Measurements from ENCODE around the gene SRRM2. TPM values are rescaled to one million over a fixed set of nuclear protein-coding genes. Genes with fewer than 3 reads are reported as not detected.

Gene SRRM2
- total RNA-seq, 1 donor from 2014 or later: 409 TPM

DNA sequence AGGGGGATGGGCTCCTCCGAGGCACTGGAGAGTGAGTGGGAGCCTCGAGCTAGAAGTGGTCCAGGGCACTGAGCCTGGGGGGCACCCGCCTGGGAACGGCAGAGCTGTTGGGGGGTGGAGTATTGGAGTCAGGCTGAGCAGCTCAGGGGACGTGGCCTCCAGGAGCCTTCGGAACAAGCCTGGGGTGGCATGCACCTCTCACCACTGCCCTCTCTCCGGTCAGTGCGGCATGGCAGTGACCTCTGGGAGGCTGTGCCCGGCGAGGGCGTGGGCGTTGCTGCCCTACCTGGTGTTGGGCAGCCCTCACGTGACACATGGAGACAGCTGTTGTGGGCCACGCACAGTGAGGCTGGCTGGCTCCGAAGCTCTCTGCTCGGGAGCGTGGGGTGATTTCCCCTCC, 46.4 kb upstream of the SRRM2 start:
- H3K4me1 Mint-ChIP-seq (ENCODE audit: low read depth, unreplicated experiment): no peaks in the 10 kb centered on the region
- Histone ChIP-seq H4K20me1 (ENCODE audit: insufficient read depth, low read length) (peaks cover 73% of the 10 kb centered on the region), H3K36me3 (ENCODE audit: insufficient read depth, low read length) (peaks cover 7% of the 10 kb centered on the region), H3K4me2 (ENCODE audit: low read length) (no peak overlapping the region), H3K9me3 (ENCODE audit: insufficient read depth, low read depth, low read length) (no peaks in the 10 kb centered on the region), H2AFZ (ENCODE audit: low read depth, low read length) (no peak overlapping the region), H3K27ac (ENCODE audit: low read depth, low read length) (no peak overlapping the region), H3K27me3 (ENCODE audit: insufficient read depth, low read length) (no peaks in the 10 kb centered on the region), H3K9ac (ENCODE audit: low read length) (no peak overlapping the region), H3K4me3 (ENCODE audit: insufficient read depth, low read depth, low read length) (no peak overlapping the region), H3K79me2 (ENCODE audit: insufficient read depth, low read length) (peaks cover 5% of the 10 kb centered on the region), H3K4me1 (ENCODE audit: insufficient read depth, low read length) (no peaks in the 10 kb centered on the region)
- no peaks in the 10 kb centered on the region for H3K27me3 Mint-ChIP-seq (ENCODE audit: low read depth, unreplicated experiment)
- H3K4me3 Mint-ChIP-seq (ENCODE audit: unreplicated experiment): no peak overlapping the region
- DNase-seq (ENCODE audit: low read depth) (no peak), FAIRE-seq (no peak)
- TF ChIP-seq EZH2 (IDR thresholded peaks at IDR 0.05; ENCODE audit: insufficient read depth, low read length): no peak
- TF ChIP-seq, protein P1, sequence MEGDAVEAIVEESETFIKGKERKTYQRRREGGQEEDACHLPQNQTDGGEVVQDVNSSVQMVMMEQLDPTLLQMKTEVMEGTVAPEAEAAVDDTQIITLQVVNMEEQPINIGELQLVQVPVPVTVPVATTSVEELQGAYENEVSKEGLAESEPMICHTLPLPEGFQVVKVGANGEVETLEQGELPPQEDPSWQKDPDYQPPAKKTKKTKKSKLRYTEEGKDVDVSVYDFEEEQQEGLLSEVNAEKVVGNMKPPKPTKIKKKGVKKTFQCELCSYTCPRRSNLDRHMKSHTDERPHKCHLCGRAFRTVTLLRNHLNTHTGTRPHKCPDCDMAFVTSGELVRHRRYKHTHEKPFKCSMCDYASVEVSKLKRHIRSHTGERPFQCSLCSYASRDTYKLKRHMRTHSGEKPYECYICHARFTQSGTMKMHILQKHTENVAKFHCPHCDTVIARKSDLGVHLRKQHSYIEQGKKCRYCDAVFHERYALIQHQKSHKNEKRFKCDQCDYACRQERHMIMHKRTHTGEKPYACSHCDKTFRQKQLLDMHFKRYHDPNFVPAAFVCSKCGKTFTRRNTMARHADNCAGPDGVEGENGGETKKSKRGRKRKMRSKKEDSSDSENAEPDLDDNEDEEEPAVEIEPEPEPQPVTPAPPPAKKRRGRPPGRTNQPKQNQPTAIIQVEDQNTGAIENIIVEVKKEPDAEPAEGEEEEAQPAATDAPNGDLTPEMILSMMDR (IDR thresholded peaks at IDR 0.05; ENCODE audit: insufficient read depth, low read depth, low read length): no peak
- H3K36me3 Mint-ChIP-seq (ENCODE audit: low read depth, unreplicated experiment): peaks cover 1% of the 10 kb centered on the region
- H3K27ac Mint-ChIP-seq (ENCODE audit: unreplicated experiment): no peak overlapping the region
- H3K9me3 Mint-ChIP-seq (ENCODE audit: unreplicated experiment): no peaks in the 10 kb centered on the region

DNA sequence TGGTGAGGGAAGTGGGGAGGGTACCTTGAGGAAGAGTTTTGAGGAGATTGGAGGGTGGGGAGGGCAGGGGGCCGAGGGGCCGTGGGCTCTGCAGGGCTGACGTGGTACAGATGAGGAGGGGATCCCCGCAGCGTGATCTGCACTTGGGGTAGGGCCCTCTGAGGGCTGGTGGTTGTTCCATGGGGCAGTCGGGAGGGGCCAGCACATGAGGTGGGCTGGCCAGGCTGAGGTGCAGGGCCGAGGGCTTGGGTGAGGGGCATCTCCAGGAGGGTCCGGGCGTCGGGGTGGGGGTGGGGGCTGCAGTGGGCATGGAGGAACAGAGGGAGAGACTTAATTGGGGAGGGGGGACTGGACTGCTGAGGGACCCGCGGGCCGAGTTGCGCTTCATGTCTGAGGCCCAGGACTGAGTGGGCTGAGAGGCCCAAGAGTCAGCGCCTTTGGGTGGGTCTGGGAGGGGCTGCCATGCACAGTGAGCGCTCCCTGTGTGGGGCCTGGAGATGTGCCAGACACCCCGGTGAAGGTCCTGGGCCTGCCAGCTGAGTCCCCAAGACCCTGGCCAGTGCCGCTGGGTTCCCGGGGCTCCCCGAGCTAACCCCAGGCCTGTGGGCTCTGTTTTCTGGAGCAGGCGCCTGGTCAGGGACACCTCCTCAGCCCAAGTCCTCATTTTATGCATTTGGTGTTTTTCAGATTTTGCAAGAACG, 45.7 kb upstream of the SRRM2 start:
- H3K9me3 ChIP-seq (ENCODE audit: insufficient read depth, low read depth, low read length): no peaks in the 10 kb centered on the region
- Mint-ChIP-seq H3K4me1 (ENCODE audit: low read depth, unreplicated experiment) (no peaks in the 10 kb centered on the region), H3K4me3 (ENCODE audit: unreplicated experiment) (no peak overlapping the region), H3K9me3 (ENCODE audit: unreplicated experiment) (no peaks in the 10 kb centered on the region), H3K27me3 (ENCODE audit: low read depth, unreplicated experiment) (no peaks in the 10 kb centered on the region), H3K36me3 (ENCODE audit: low read depth, unreplicated experiment) (peaks cover 1% of the 10 kb centered on the region), H3K27ac (ENCODE audit: unreplicated experiment) (no peak overlapping the region)
- H3K36me3 ChIP-seq (ENCODE audit: insufficient read depth, low read length): peaks cover 7% of the 10 kb centered on the region
- H3K79me2 ChIP-seq (ENCODE audit: insufficient read depth, low read length): peaks cover 5% of the 10 kb centered on the region
- FAIRE-seq (no peak), DNase-seq (ENCODE audit: low read depth) (no peak)
- H3K27me3 ChIP-seq (ENCODE audit: insufficient read depth, low read length): no peaks in the 10 kb centered on the region
- H2AFZ ChIP-seq (ENCODE audit: low read depth, low read length): no peak overlapping the region
- H3K4me3 ChIP-seq (ENCODE audit: insufficient read depth, low read depth, low read length): no peak overlapping the region
- no peaks in the 10 kb centered on the region for H3K4me1 ChIP-seq (ENCODE audit: insufficient read depth, low read length)
- no peak overlapping the region for H3K27ac ChIP-seq (ENCODE audit: low read depth, low read length)
- no peak overlapping the region for H3K4me2 ChIP-seq (ENCODE audit: low read length)
- TF ChIP-seq EZH2 (IDR thresholded peaks at IDR 0.05; ENCODE audit: insufficient read depth, low read length): no peak
- TF ChIP-seq, protein P1 (IDR thresholded peaks at IDR 0.05; ENCODE audit: insufficient read depth, low read depth, low read length): no peak
- H3K9ac ChIP-seq (ENCODE audit: low read length): no peak overlapping the region
- H4K20me1 ChIP-seq (ENCODE audit: insufficient read depth, low read length): peaks cover 69% of the 10 kb centered on the region
